ENCODE data around the gene VIPR1.

GRCh38 chr3:42504334-42505127 is 2.1 kb downstream of the VIPR1 start:
- TF ChIP-seq TAF1 (IDR thresholded peaks at IDR 0.05; ENCODE audit: borderline replicate concordance, insufficient read depth, low read length), result no peak
- no peak for TF ChIP-seq POLR2AphosphoS5 (IDR thresholded peaks at IDR 0.05; ENCODE audit: low read depth, low read length)
